Neural progenitor cell (in vitro differentiated cells): ENCODE measurements around the gene IFNLR1. TPM values are rescaled to one million over a fixed set of nuclear protein-coding genes. Genes with fewer than 3 reads are reported as not detected.
"Not testable (repeated sequence)": the region's sequence is repeated elsewhere in the genome, so short reads cannot be mapped to it uniquely, and the experiment has no call there.

Experiments
- DNase-seq: peaks from one replicate; pipeline ENCODE4 v3.0.0-alpha.2; 2016; ENCODE audit warnings: low spot score
- H2AFZ ChIP-seq: fragments of 200-600 bp; sonication (generic); replicated peaks from 2 replicates; pipeline ENCODE4 v1.6.1; 2016; ENCODE audit warnings: antibody characterized with exemption
- H3F3A ChIP-seq: fragments of 200-600 bp; sonication (generic); 2 replicates; pipeline ENCODE4 v1.6.1; 2016; ENCODE audit warnings: antibody characterized with exemption, low read depth
- H3K27ac ChIP-seq: fragments of 200-600 bp; sonication (generic); 2 replicates; pipeline ENCODE4 v1.5.1; 2016; ENCODE audit warnings: mild to moderate bottlenecking
- H3K27me3 ChIP-seq: fragments of 200-600 bp; sonication (generic); 2 replicates; pipeline ENCODE4 v1.6.1; 2016; ENCODE audit warnings: mild to moderate bottlenecking, moderate library complexity
- H3K36me3 ChIP-seq: fragments of 200-600 bp; sonication (generic); 2 replicates; pipeline ENCODE4 v1.5.1; 2016
- H3K4me1 ChIP-seq: fragments of 200-600 bp; sonication (generic); 2 replicates; pipeline ENCODE4 v1.6.1; 2016; ENCODE audit warnings: mixed run types
- H3K4me2 ChIP-seq: fragments of 200-600 bp; sonication (generic); 2 replicates; pipeline ENCODE4 v1.6.1; 2016
- H3K4me3 ChIP-seq: fragments of 200-600 bp; sonication (generic); 2 replicates; pipeline ENCODE4 v1.5.1; 2016
- H3K79me2 ChIP-seq: fragments of 200-600 bp; sonication (generic); 2 replicates; pipeline ENCODE4 v1.6.1; 2016; ENCODE audit warnings: low read depth
- H3K9ac ChIP-seq: fragments of 200-600 bp; sonication (generic); 2 replicates; pipeline ENCODE4 v1.6.1; 2016
- H3K9me3 ChIP-seq: fragments of 200-600 bp; sonication (generic); 2 replicates; pipeline ENCODE4 v1.5.1; 2016; ENCODE audit warnings: low read depth
- H4K20me1 ChIP-seq: fragments of 200-600 bp; sonication (generic); 2 replicates; pipeline ENCODE4 v1.6.1; 2016; ENCODE audit warnings: low read depth
- H3K27ac Mint-ChIP-seq: 3 replicates; pipeline ENCODE4 v1.8.0; 2021; ENCODE audit warnings: mixed read lengths
- H3K27me3 Mint-ChIP-seq: 2 replicates; pipeline ENCODE4 v1.8.0; 2022; ENCODE audit warnings: low read depth, mild to moderate bottlenecking, inconsistent platforms, moderate library complexity, mixed read lengths; ENCODE audit not compliant: insufficient read depth
- H3K36me3 Mint-ChIP-seq: 3 replicates; pipeline ENCODE4 v1.8.0; 2021; ENCODE audit warnings: mixed read lengths
- H3K4me1 Mint-ChIP-seq: 3 replicates; pipeline ENCODE4 v1.8.0; 2021; ENCODE audit warnings: mixed read lengths
- H3K4me3 Mint-ChIP-seq: 3 replicates; pipeline ENCODE4 v1.8.0; 2021; ENCODE audit warnings: mild to moderate bottlenecking, moderate library complexity, mixed read lengths
- H3K9me3 Mint-ChIP-seq: 3 replicates; pipeline ENCODE4 v1.8.0; 2020; ENCODE audit warnings: mixed read lengths
- CTCF ChIP-seq: fragments of 200-600 bp; sonication (generic); IDR thresholded peaks from 2 replicates; pipeline ENCODE4 v1.5.1; 2017; ENCODE audit warnings: antibody characterized with exemption, mild to moderate bottlenecking
- EZH2 ChIP-seq: fragments of 200-600 bp; sonication (generic); IDR thresholded peaks from 2 replicates; pipeline ENCODE4 v1.6.1; 2017; ENCODE audit warnings: antibody characterized with exemption, mild to moderate bottlenecking, moderate library complexity
- EZH2phosphoT487 ChIP-seq: fragments of 200-600 bp; sonication (generic); IDR thresholded peaks from 2 replicates; pipeline ENCODE4 v1.6.1; 2017; ENCODE audit warnings: antibody characterized with exemption
- total RNA-seq: library from RNA; depleted of rRNA; stranded (reverse); fragments of >200 nt; gene quantifications from 2 replicates; pipeline ENCODE4 v1.2.3, GENCODE V29; 2015; ENCODE audit warnings: low replicate concordance

Gene IFNLR1
- total RNA-seq, 1 donor from 2014 or later: 3.3 TPM

GRCh38 chr1:24212376-24212775 lies 25.3 kb upstream of the IFNLR1 start:
- H3K4me3 Mint-ChIP-seq: no peak overlapping the region
- no peak overlapping the region for H3K9ac ChIP-seq
- TF ChIP-seq EZH2: no peak
- TF ChIP-seq CTCF: no peak
- no peak for TF ChIP-seq EZH2phosphoT487
- no peaks in the 10 kb centered on the region for H3K79me2 ChIP-seq
- H3K9me3 ChIP-seq: no peaks in the 10 kb centered on the region
- H3K36me3 Mint-ChIP-seq: no peaks in the 10 kb centered on the region
- H3K27me3 ChIP-seq: no peaks in the 10 kb centered on the region
- H3K27ac ChIP-seq: no peak overlapping the region
- DNase-seq: no peak
- no peaks in the 10 kb centered on the region for H3K36me3 ChIP-seq
- peaks cover 3% of the 10 kb centered on the region for H3F3A ChIP-seq
- H2AFZ ChIP-seq: no peak overlapping the region
- peaks cover 23% of the 10 kb centered on the region for H3K4me1 Mint-ChIP-seq
- H3K27me3 Mint-ChIP-seq: peaks cover 14% of the 10 kb centered on the region
- no peak overlapping the region for H3K4me3 ChIP-seq
- H3K4me1 ChIP-seq: peaks cover 10% of the 10 kb centered on the region
- peaks cover 2% of the 10 kb centered on the region for H3K9me3 Mint-ChIP-seq
- H3K27ac Mint-ChIP-seq: no peak overlapping the region
- no peaks in the 10 kb centered on the region for H4K20me1 ChIP-seq
- no peak overlapping the region for H3K4me2 ChIP-seq

- no peak overlapping the region for H3K4me3 Mint-ChIP-seq
- peaks cover 2% of the 10 kb centered on the region for H3K9me3 Mint-ChIP-seq
- H3K4me3 ChIP-seq: no peak overlapping the region
- no peak for TF ChIP-seq EZH2phosphoT487
- no peak for TF ChIP-seq CTCF
- no peak for TF ChIP-seq EZH2
- H3K4me1 ChIP-seq: no peaks in the 10 kb centered on the region
- H3K4me2 ChIP-seq: no peak overlapping the region
- no peaks in the 10 kb centered on the region for H3K36me3 Mint-ChIP-seq
- no peaks in the 10 kb centered on the region for H3K79me2 ChIP-seq
- H3K4me1 Mint-ChIP-seq: peaks cover 12% of the 10 kb centered on the region
- H3K9me3 ChIP-seq: no peaks in the 10 kb centered on the region
- DNase-seq: no peak
- H3K27ac Mint-ChIP-seq: no peak overlapping the region
- no peak overlapping the region for H3K9ac ChIP-seq
- no peaks in the 10 kb centered on the region for H4K20me1 ChIP-seq
- H3K27me3 Mint-ChIP-seq: peaks cover 15% of the 10 kb centered on the region
- H3K36me3 ChIP-seq: no peaks in the 10 kb centered on the region
- no peaks in the 10 kb centered on the region for H3K27me3 ChIP-seq
- no peak overlapping the region for H3K27ac ChIP-seq
- H3F3A ChIP-seq: no peaks in the 10 kb centered on the region
- no peak overlapping the region for H2AFZ ChIP-seq
These were observed 23.1 kb upstream of the IFNLR1 start for GRCh38 chr1:24210195-24210627.

- Mint-ChIP-seq H3K27me3 (peaks cover 16% of the 10 kb centered on the region), H3K36me3 (no peaks in the 10 kb centered on the region), H3K4me3 (no peak overlapping the region), H3K9me3 (peaks cover 2% of the 10 kb centered on the region), H3K4me1 (peaks cover 6% of the 10 kb centered on the region), H3K27ac (no peak overlapping the region)
- no peak for TF ChIP-seq EZH2
- no peak for TF ChIP-seq EZH2phosphoT487
- TF ChIP-seq CTCF: no peak
- H3K27ac ChIP-seq: no peak overlapping the region
- no peak overlapping the region for H3K4me3 ChIP-seq
- no peaks in the 10 kb centered on the region for H3K27me3 ChIP-seq
- no peak overlapping the region for H3K9ac ChIP-seq
- no peaks in the 10 kb centered on the region for H3K9me3 ChIP-seq
- H3K4me2 ChIP-seq: no peak overlapping the region
- no peaks in the 10 kb centered on the region for H3K36me3 ChIP-seq
- no peaks in the 10 kb centered on the region for H3F3A ChIP-seq
- no peak overlapping the region for H2AFZ ChIP-seq
- no peaks in the 10 kb centered on the region for H3K79me2 ChIP-seq
- H4K20me1 ChIP-seq: no peaks in the 10 kb centered on the region
- H3K4me1 ChIP-seq: no peaks in the 10 kb centered on the region
- DNase-seq: no peak
These were observed 22.0 kb upstream of the IFNLR1 start for GRCh38 chr1:24209097-24209496.

- Histone ChIP-seq H3K27ac (no peak overlapping the region), H3F3A (no peaks in the 10 kb centered on the region), H3K4me1 (no peaks in the 10 kb centered on the region), H3K36me3 (no peaks in the 10 kb centered on the region), H3K79me2 (no peaks in the 10 kb centered on the region), H3K4me2 (no peak overlapping the region), H3K4me3 (no peak overlapping the region), H3K9ac (no peak overlapping the region), H3K9me3 (no peaks in the 10 kb centered on the region), H4K20me1 (no peaks in the 10 kb centered on the region), H2AFZ (no peak overlapping the region), H3K27me3 (no peaks in the 10 kb centered on the region)
- Mint-ChIP-seq H3K4me1 (peaks cover 15% of the 10 kb centered on the region), H3K27me3 (peaks cover 13% of the 10 kb centered on the region), H3K4me3 (no peak overlapping the region), H3K27ac (no peak overlapping the region), H3K9me3 (peaks cover 2% of the 10 kb centered on the region), H3K36me3 (no peaks in the 10 kb centered on the region)
- no peak for DNase-seq
- no peak for TF ChIP-seq EZH2
These were observed 20.6 kb upstream of the IFNLR1 start for GRCh38 chr1:24207709-24208108.

GRCh38 chr1:24207395-24207687 lies 20.3 kb upstream of the IFNLR1 start:
- H3F3A ChIP-seq, H3K9ac ChIP-seq, H3K27ac Mint-ChIP-seq, H3K36me3 ChIP-seq, H3K4me2 ChIP-seq, H3K36me3 Mint-ChIP-seq, DNase-seq, H3K9me3 Mint-ChIP-seq, H3K9me3 ChIP-seq, H3K4me1 ChIP-seq, H4K20me1 ChIP-seq, H3K4me3 Mint-ChIP-seq, H3K27ac ChIP-seq, H3K27me3 ChIP-seq, H3K4me3 ChIP-seq, H3K79me2 ChIP-seq, H2AFZ ChIP-seq: not testable (repeated sequence)
- Mint-ChIP-seq H3K27me3 (peaks cover 12% of the 10 kb centered on the region), H3K4me1 (peaks cover 16% of the 10 kb centered on the region)
